HG03442 (cell line): Measurements from ENCODE around the gene ZNF568.

Source experiments
- ATAC-seq: cut with Tn5 transposase; IDR thresholded peaks from one replicate; pipeline ENCODE4 v1.9.1; 2021; ENCODE audit warnings: mild to moderate bottlenecking, moderate library complexity; ENCODE audit not compliant: unreplicated experiment

ZNF568 gene

GRCh38 chr19:36997843-36998235 lies 81.7 kb downstream of the ZNF568 start:
- ATAC-seq = no peak

- ATAC-seq = no peak
Observed at GRCh38 chr19:36999313-36999712, 83.2 kb downstream of the ZNF568 start.

GRCh38 chr19:37007587-37008220 lies 91.6 kb downstream of the ZNF568 start:
- ATAC-seq = no peak

GRCh38 chr19:37009871-37010270 lies 93.7 kb downstream of the ZNF568 start:
- ATAC-seq = no peak

- ATAC-seq = no peak
Observed at GRCh38 chr19:37012093-37012745, 96.1 kb downstream of the ZNF568 start.

GRCh38 chr19:37014456-37014855 lies 98.3 kb downstream of the ZNF568 start:
- ATAC-seq = no peak

GRCh38 chr19:37045140-37045539 lies 129.0 kb downstream of the ZNF568 start:
- no peak for ATAC-seq
